Kidney epithelial cell (primary cell): ENCODE results near the gene WASHC3. TPM values are rescaled to one million over a fixed set of nuclear protein-coding genes. Genes with fewer than 3 reads are reported as not detected.

Experiments used
- DNase-seq: peaks from one replicate; pipeline ENCODE4 v3.0.0-alpha.2; 2010; ENCODE audit warnings: low read depth
- H3K27me3 ChIP-seq: 2 replicates; pipeline ENCODE4 v1.6.0; 2011; ENCODE audit warnings: low read length; ENCODE audit not compliant: control insufficient read depth, insufficient read depth
- H3K36me3 ChIP-seq: 2 replicates; pipeline ENCODE4 v1.5.1; 2011; ENCODE audit warnings: low read length; ENCODE audit not compliant: control insufficient read depth, insufficient read depth
- H3K4me3 ChIP-seq: 2 replicates; pipeline ENCODE4 v1.5.1; 2011; ENCODE audit warnings: low read depth, mild to moderate bottlenecking, control low read depth, low read length
- CTCF ChIP-seq: IDR thresholded peaks from 2 replicates; pipeline ENCODE4 v1.5.1; 2011; ENCODE audit warnings: mild to moderate bottlenecking, moderate library complexity, low read length, control low read depth, inconsistent platforms; ENCODE audit not compliant: insufficient read depth, poor library complexity, severe bottlenecking
- total RNA-seq: library from RNA; depleted of rRNA; stranded (reverse); fragments of >200 nt; gene quantifications from 2 replicates; pipeline ENCODE4 v1.2.3, GENCODE V29; 2015

Gene WASHC3
- total RNA-seq = 32.6 and 45.8 TPM in 2 replicates

- no peak for TF ChIP-seq CTCF
- peak; percentile 70 for DNase-seq
- Histone ChIP-seq H3K4me3 (peak within 1 kb of the TSS; percentile 81), H3K36me3 (no peaks in the 10 kb centered on the region), H3K27me3 (no peaks in the 10 kb centered on the region)
Observed at GRCh38 chr12:102061560-102062418, at the start of gene WASHC3. Gene WASHC3 (minus strand): TSS chr12:102061991. CDS start chr12:102061962, 29 bp downstream.

- no peak for TF ChIP-seq CTCF
- Histone ChIP-seq H3K36me3 (no peaks in the 10 kb centered on the region), H3K4me3 (no peak overlapping the region), H3K27me3 (no peaks in the 10 kb centered on the region)
- DNase-seq = no peak
Observed at GRCh38 chr12:102110782-102111181, 49.0 kb upstream of the WASHC3 start.

GRCh38 chr12:102107970-102108369 lies 46.2 kb upstream of the WASHC3 start:
- TF ChIP-seq CTCF = no peak
- no peak for DNase-seq
- Histone ChIP-seq H3K4me3 (no peak overlapping the region), H3K36me3 (no peaks in the 10 kb centered on the region), H3K27me3 (no peaks in the 10 kb centered on the region)

GRCh38 chr12:102106905-102107304 lies 45.1 kb upstream of the WASHC3 start:
- H3K36me3 ChIP-seq = no peaks in the 10 kb centered on the region
- H3K4me3 ChIP-seq = no peak overlapping the region
- H3K27me3 ChIP-seq = no peaks in the 10 kb centered on the region
- TF ChIP-seq CTCF = no peak
- DNase-seq = no peak

- TF ChIP-seq CTCF = no peak
- no peak for DNase-seq
- Histone ChIP-seq H3K27me3 (no peaks in the 10 kb centered on the region), H3K36me3 (peaks cover 2% of the 10 kb centered on the region), H3K4me3 (no peak overlapping the region)
Observed at GRCh38 chr12:102096855-102097254, 35.1 kb upstream of the WASHC3 start.
